Bronchial epithelial cell (primary cell): ENCODE data around the gene DOCK11. TPM values are rescaled to one million over a fixed set of nuclear protein-coding genes. Genes with fewer than 3 reads are reported as not detected.
A peak's percentile ranks its signal among the peaks of the same experiment; 100 is the strongest.

Experiments used
- DNase-seq: peaks from one replicate; pipeline ENCODE4 v3.0.0-alpha.2; 2010; ENCODE audit warnings: low read depth
- FAIRE-seq: peaks from 2 replicates; lab custom pipeline; 2011; peaks lifted over from hg19 to GRCh38; lab: Jason Lieb, UNC
- H3K27me3 ChIP-seq: 2 replicates; pipeline ENCODE4 v1.5.1; 2011; ENCODE audit warnings: low read length; ENCODE audit not compliant: control insufficient read depth, insufficient read depth
- H3K36me3 ChIP-seq: 2 replicates; pipeline ENCODE4 v1.5.1; 2011; ENCODE audit warnings: low read length; ENCODE audit not compliant: control insufficient read depth, insufficient read depth
- H3K4me3 ChIP-seq: 2 replicates; pipeline ENCODE4 v1.5.1; 2011; ENCODE audit warnings: mild to moderate bottlenecking, low read depth, low read length, control low read depth
- CTCF ChIP-seq: IDR thresholded peaks from 2 replicates; pipeline ENCODE4 v1.5.1; 2011; ENCODE audit warnings: mild to moderate bottlenecking, moderate library complexity, low read length, control low read depth, inconsistent platforms; ENCODE audit not compliant: insufficient read depth, severe bottlenecking
- total RNA-seq: library from RNA; depleted of rRNA; stranded (reverse); fragments of >200 nt; gene quantifications from 2 replicates; pipeline ENCODE4 v1.2.1, GENCODE V29; 2014

DOCK11 gene
- total RNA-seq, 1 donor from 2014 or later, result 0.26 TPM

- Histone ChIP-seq H3K27me3 (peaks cover 4% of the 10 kb centered on the region), H3K36me3 (no peaks in the 10 kb centered on the region), H3K4me3 (no peak overlapping the region)
- DNase-seq, result no peak
- no peak for FAIRE-seq
- TF ChIP-seq CTCF, result no peak
These were observed 2.7 kb downstream of the DOCK11 start for GRCh38 chrX:118498351-118498750.

- TF ChIP-seq CTCF, result no peak
- H3K27me3 ChIP-seq, result peaks cover 4% of the 10 kb centered on the region
- H3K4me3 ChIP-seq, result no peak overlapping the region
- no peaks in the 10 kb centered on the region for H3K36me3 ChIP-seq
- FAIRE-seq, result no peak
- DNase-seq, result no peak
These were observed 3.1 kb downstream of the DOCK11 start for GRCh38 chrX:118498755-118499154.

- FAIRE-seq (no peak), DNase-seq (no peak)
- H3K4me3 ChIP-seq, result no peak overlapping the region
- H3K36me3 ChIP-seq, result no peaks in the 10 kb centered on the region
- H3K27me3 ChIP-seq, result peaks cover 4% of the 10 kb centered on the region
- peak; percentile 7 for TF ChIP-seq CTCF
These were observed 3.7 kb downstream of the DOCK11 start for GRCh38 chrX:118499295-118499694.

GRCh38 chrX:118502161-118502789 is 6.7 kb downstream of the DOCK11 start:
- Histone ChIP-seq H3K36me3 (no peaks in the 10 kb centered on the region), H3K4me3 (no peak overlapping the region), H3K27me3 (no peaks in the 10 kb centered on the region)
- DNase-seq (no peak), FAIRE-seq (no peak)
- TF ChIP-seq CTCF, result no peak

GRCh38 chrX:118503260-118504041 is 7.8 kb downstream of the DOCK11 start:
- no peak for FAIRE-seq
- no peaks in the 10 kb centered on the region for H3K36me3 ChIP-seq
- DNase-seq, result no peak
- H3K27me3 ChIP-seq, result no peaks in the 10 kb centered on the region
- H3K4me3 ChIP-seq, result no peak overlapping the region
- TF ChIP-seq CTCF, result no peak
